ENCODE measurements around the gene WDR1.

Gene WDR1

GRCh38 chr4:10066670-10067651 is 49.6 kb downstream of the WDR1 start:
- DNase-seq (ENCODE audit: low read depth): no peak

- no peak for DNase-seq (ENCODE audit: low read depth)
Observed at GRCh38 chr4:10066206-10066605, 50.4 kb downstream of the WDR1 start.

GRCh38 chr4:10063544-10064300 is 52.9 kb downstream of the WDR1 start:
- no peak for DNase-seq (ENCODE audit: low read depth)

GRCh38 chr4:10061650-10062415 is 54.8 kb downstream of the WDR1 start:
- no peak for DNase-seq (ENCODE audit: low read depth)

- DNase-seq (ENCODE audit: low read depth): no peak
Observed at GRCh38 chr4:10058371-10058770, 58.2 kb downstream of the WDR1 start.

GRCh38 chr4:10057023-10057395 is 59.6 kb downstream of the WDR1 start:
- DNase-seq (ENCODE audit: low read depth): no peak

- no peak for DNase-seq (ENCODE audit: low read depth)
Observed at GRCh38 chr4:10056334-10057022, 60.1 kb downstream of the WDR1 start.

GRCh38 chr4:10055871-10056270 is 60.7 kb downstream of the WDR1 start:
- no peak for DNase-seq (ENCODE audit: low read depth)

GRCh38 chr4:10054571-10055041 is 62.0 kb downstream of the WDR1 start:
- no peak for DNase-seq (ENCODE audit: low read depth)

GRCh38 chr4:10053635-10054453 is 62.8 kb downstream of the WDR1 start:
- DNase-seq (ENCODE audit: low read depth): no peak

GRCh38 chr4:10051517-10052135 is 65.0 kb downstream of the WDR1 start:
- no peak for DNase-seq (ENCODE audit: low read depth)

GRCh38 chr4:10050721-10051120 is 65.9 kb downstream of the WDR1 start:
- DNase-seq (ENCODE audit: low read depth): no peak

- no peak for DNase-seq (ENCODE audit: low read depth)
Observed at GRCh38 chr4:10050261-10050661, 66.3 kb downstream of the WDR1 start.

GRCh38 chr4:10048941-10049697 is 67.5 kb downstream of the WDR1 start:
- no peak for DNase-seq (ENCODE audit: low read depth)

GRCh38 chr4:10047967-10048366 is 68.6 kb downstream of the WDR1 start:
- DNase-seq (ENCODE audit: low read depth): no peak

- DNase-seq (ENCODE audit: low read depth): no peak
Observed at GRCh38 chr4:10046471-10046870, 70.1 kb downstream of the WDR1 start.

GRCh38 chr4:10045481-10045880 is 71.1 kb downstream of the WDR1 start:
- DNase-seq (ENCODE audit: low read depth): no peak

- no peak for DNase-seq (ENCODE audit: low read depth)
Observed at GRCh38 chr4:10041036-10041435, 75.6 kb downstream of the WDR1 start.

- no peak for DNase-seq (ENCODE audit: low read depth)
Observed at GRCh38 chr4:10040049-10040892, 76.3 kb downstream of the WDR1 start.

Measured in non-pigmented ciliary epithelial cell (primary cell).